Adrenal gland (tissue), 12 donors: Measurements from ENCODE around the gene TXNDC2. TPM values are rescaled to one million over a fixed set of nuclear protein-coding genes. Genes with fewer than 3 reads are reported as not detected.

ENCODE experiments used
- DNase-seq, 7 donors: peaks; one replicate each; pipeline ENCODE4 v3.0.0-alpha.2; 2019 to 2020
- H3K27ac ChIP-seq, 5 donors: fragments of 200-600 bp; sonication (generic) in 4 of 5; 1 replicate in 3 of 5; 2 replicates in 2 of 5; pipeline versions ENCODE4 v1.5.1 to v1.8.0; 2016 to 2020; ENCODE audit warnings: mild to moderate bottlenecking in 1 of 5
- H3K27me3 ChIP-seq: fragments of 200-600 bp; 2 replicates; pipeline ENCODE4 v1.8.0; 2021
- H3K36me3 ChIP-seq, 2 donors: fragments of 200-600 bp; replicated peaks in 1 of 2; 1 replicate in 1 of 2; 2 replicates in 1 of 2; pipeline versions ENCODE4 v1.5.1 to v1.8.0; 2018 to 2022
- H3K4me1 ChIP-seq, 2 donors: fragments of 200-600 bp; replicated peaks in 1 of 2; 1 replicate in 1 of 2; 2 replicates in 1 of 2; pipeline versions ENCODE4 v1.5.1 to v1.8.0; 2018 to 2021
- H3K4me3 ChIP-seq, 4 donors: fragments of 200-600 bp; sonication (generic) in 3 of 4; one replicate each; pipeline ENCODE4 v1.5.1; 2016 to 2018
- H3K9me3 ChIP-seq, 3 donors: fragments of 200-600 bp; sonication (generic) in 1 of 3; replicated peaks in 1 of 3; 1 replicate in 2 of 3; 2 replicates in 1 of 3; pipeline versions ENCODE4 v1.5.1 to v1.8.0; 2016 to 2021
- CTCF ChIP-seq, 6 experiments: fragments of 450-650 bp in 4 of 6; fragments of 200-600 bp in 2 of 6; sonication (generic) in 1 of 6; IDR thresholded peaks; 1 replicate in 5 of 6; 2 replicates in 1 of 6; pipeline versions ENCODE4 v1.5.1 to v1.8.0; 2016 to 2021; ENCODE audit warnings: antibody characterized with exemption in 6 of 6, mild to moderate bottlenecking in 2 of 6, moderate library complexity in 1 of 6
- POLR2A ChIP-seq, 2 donors: fragments of 450-650 bp; IDR thresholded peaks; one replicate each; pipeline ENCODE4 v1.6.1; 2017; ENCODE audit warnings: antibody characterized with exemption in 2 of 2, mild to moderate bottlenecking in 2 of 2, moderate library complexity in 1 of 2
- whole genome bisulfite sequencing, 4 donors: extraction: QIAGEN DNeasy Blood & Tissue Kit in 2 of 4; methylation state at CpG; one replicate each; pipeline versions ENCODE4 v1.1.5 to v1.1.7; 2013 to 2017; 5-methylcytosine and 5-hydroxymethylcytosine counted together
- intact Hi-C, 2 donors: fragments of 100-400 bp; cut with DNase I; formaldehyde crosslinking; loops; one replicate each; pipeline versions ENCODE4 v1.14.1 to v1.15.0; 2022 to 2023
- polyA plus RNA-seq, 3 donors: library from polyadenylated mRNA; stranded (reverse); fragments of 200-250 nt in 2 of 3; fragments of 350-450 nt in 1 of 3; fragmentation: Illumina TruSeq in 1 of 3; extraction: RNeasy Lipid Tissue Mini Kit (QIAGEN cat#74804) in 1 of 3; gene quantifications; one replicate each; pipeline ENCODE4 v1.2.3, GENCODE V29; 2013 to 2014
- total RNA-seq, 9 donors: library from RNA; depleted of rRNA in 4 of 9; stranded (reverse); fragments of >200 nt in 4 of 9; fragments of 120-200 nt in 1 of 9; fragmentation: NEBNext Ultra II Directional in 1 of 9; extraction: Animal tissue kit (Norgen Biotek cat#: 25700) in 1 of 9; gene quantifications; one replicate each; pipeline versions ENCODE4 v1.1.0 to v1.2.4, GENCODE V29; 2013 to 2023
- donor health status: healthy with polysubstance abuse.
- donor health status: Bipolar disorder and iron deficiency.
- donor health status: DM: yes; HTN: yes; CAD: no.
- donor health status: DM: no; HTN: no; CAD: no.
- donor health status: DM: no; HTN: no; CAD: no.
- donor health status: DM: yes; HTN: yes; CAD: no.

Gene TXNDC2
- total and polyA plus RNA-seq, 12 donors = 0.08 to 0.43 (median 0.22) TPM; not detected in 5

GRCh38 chr18:9878095-9878494 lies 7.7 kb upstream of the TXNDC2 start:
- intact Hi-C loops = loop anchor here in 1 of 2 donors (10.0 kb wide), 2 partner anchors 47 to 73 kb away; no protein-coding TSS in a partner anchor
- Histone ChIP-seq H3K27me3 (no peaks in the 10 kb centered on the region), H3K9me3 (no peaks in the 10 kb centered on the region), H3K4me1 (peaks cover 9 to 25% of the 10 kb centered on the region in 2 donors), H3K4me3 (no peak overlapping the region), H3K27ac (peak overlapping the region in 2 of 5 donors; percentile 78 to 91), H3K36me3 (no peaks in the 10 kb centered on the region)
- no peak for TF ChIP-seq CTCF (IDR thresholded peaks at IDR 0.05)
- no peak for TF ChIP-seq POLR2A (IDR thresholded peaks at IDR 0.05)
- WGBS, 4 donors = 91 to 98% (median 95%) methylated on average over 1 of the region's 1 CpG
- DNase-seq = no peak

- WGBS, 4 donors = 94 to 99% (median 96%) methylated on average over 6 of the region's 6 CpGs
- Histone ChIP-seq H3K4me1 (peaks cover 9 to 25% of the 10 kb centered on the region in 2 donors), H3K4me3 (no peak overlapping the region), H3K9me3 (no peaks in the 10 kb centered on the region), H3K27ac (no peak overlapping the region), H3K36me3 (no peaks in the 10 kb centered on the region), H3K27me3 (no peaks in the 10 kb centered on the region)
- no peak for TF ChIP-seq CTCF (IDR thresholded peaks at IDR 0.05)
- no peak for TF ChIP-seq POLR2A (IDR thresholded peaks at IDR 0.05)
- DNase-seq = no peak
- intact Hi-C loops = loop anchor here in 1 of 2 donors (10.0 kb wide), 2 partner anchors 46 to 74 kb away; no protein-coding TSS in a partner anchor
Observed at GRCh38 chr18:9878783-9879242, 7.0 kb upstream of the TXNDC2 start.

GRCh38 chr18:9884090-9884489 lies 1.7 kb upstream of the TXNDC2 start:
- intact Hi-C loops = no loop called here
- Histone ChIP-seq H3K9me3 (no peaks in the 10 kb centered on the region), H3K4me3 (no peak overlapping the region), H3K27ac (no peak overlapping the region), H3K36me3 (no peaks in the 10 kb centered on the region), H3K27me3 (no peaks in the 10 kb centered on the region), H3K4me1 (peaks cover 0 to 7% of the 10 kb centered on the region in 2 donors)
- no peak for DNase-seq
- TF ChIP-seq CTCF (IDR thresholded peaks at IDR 0.05) = no peak
- TF ChIP-seq POLR2A (IDR thresholded peaks at IDR 0.05) = no peak
- 86 to 92% (median 89%) methylated on average over 6 of the region's 6 CpGs for WGBS, 4 donors

- TF ChIP-seq POLR2A (IDR thresholded peaks at IDR 0.05) (no peak), CTCF (IDR thresholded peaks at IDR 0.05) (no peak)
- H3K36me3 ChIP-seq = no peaks in the 10 kb centered on the region
- no peak overlapping the region for H3K27ac ChIP-seq
- WGBS, 4 donors = 80 to 87% (median 83%) methylated on average over 12 of the region's 12 CpGs
- DNase-seq = no peak
- H3K4me3 ChIP-seq = no peak overlapping the region
- peaks cover 0 to 7% of the 10 kb centered on the region in 2 donors for H3K4me1 ChIP-seq
- intact Hi-C loops = no loop called here
- H3K27me3 ChIP-seq = no peaks in the 10 kb centered on the region
- no peaks in the 10 kb centered on the region for H3K9me3 ChIP-seq
Observed at GRCh38 chr18:9884532-9885140, 1.1 kb upstream of the TXNDC2 start.
